Activated T-cell treated with anti-CD3 and anti-CD28 coated beads, Interleukin-2, amount 50 U/mL, for 4 hours (primary cell): ENCODE data around the gene SEMA3A. TPM values are rescaled to one million over a fixed set of nuclear protein-coding genes. Genes with fewer than 3 reads are reported as not detected.

Experiments
- ATAC-seq, 2 donors: fragments of 200-7000 bp; cut with Tn5 transposase; one replicate each; pipeline ENCODE4 v1.10.0; 2021
- DNase-seq: peaks from one replicate; pipeline ENCODE4 v3.0.0-alpha.2; 2020
- H3K27me3 Mint-ChIP-seq: one replicate; pipeline ENCODE4 v1.8.0; 2021; ENCODE audit warnings: low read depth, mixed read lengths
- H3K36me3 Mint-ChIP-seq: one replicate; pipeline ENCODE4 v1.8.0; 2022; ENCODE audit warnings: mixed read lengths; ENCODE audit not compliant: insufficient read depth
- H3K4me1 Mint-ChIP-seq: one replicate; pipeline ENCODE4 v1.8.0; 2021; ENCODE audit warnings: low read depth, mixed read lengths
- H3K4me3 Mint-ChIP-seq: one replicate; pipeline ENCODE4 v1.8.0; 2021; ENCODE audit warnings: mild to moderate bottlenecking, moderate library complexity, mixed read lengths
- H3K9me3 Mint-ChIP-seq: one replicate; pipeline ENCODE4 v1.8.0; 2021; ENCODE audit warnings: mixed read lengths
- total RNA-seq, 3 donors: library from RNA; stranded (reverse); gene quantifications; one replicate each; pipeline ENCODE4 v1.2.1, GENCODE V29; 2021

The SEMA3A gene
- total RNA-seq, 3 donors from 2014 or later: 0.03 to 0.11 (median 0.08) TPM

DNA sequence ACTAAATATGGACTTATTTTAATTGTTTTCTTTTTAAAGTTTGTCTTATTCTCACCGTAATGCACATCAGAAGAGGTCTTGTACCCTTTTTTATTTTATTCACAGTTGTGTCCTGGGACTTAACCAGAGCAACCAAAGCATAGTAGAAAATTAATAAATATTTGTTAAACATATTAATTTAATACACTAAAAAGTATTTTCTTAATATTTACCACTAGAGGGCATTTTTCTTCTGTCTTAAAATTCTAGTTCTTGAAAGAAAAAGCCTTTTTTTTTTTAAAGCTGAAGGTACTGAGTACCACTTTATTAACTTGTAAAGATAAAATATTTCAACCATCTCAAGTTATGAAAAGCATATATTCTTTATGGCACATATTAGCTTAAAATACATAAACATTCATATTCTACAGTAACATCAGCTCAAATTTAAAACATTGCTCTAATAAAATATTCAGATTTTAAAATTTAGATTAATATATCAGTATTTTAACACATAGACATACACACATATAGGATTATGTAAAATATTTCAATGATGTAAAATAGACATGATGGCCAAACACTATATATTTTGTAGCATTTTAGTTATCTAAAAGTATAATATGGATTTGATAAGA lies 260.4 kb downstream of the SEMA3A start:
- DNase-seq (no peak), ATAC-seq (no peak)
- Mint-ChIP-seq H3K4me1 (peaks cover 1% of the 10 kb centered on the region), H3K9me3 (no peaks in the 10 kb centered on the region), H3K4me3 (no peak overlapping the region), H3K27me3 (peaks cover 2% of the 10 kb centered on the region), H3K36me3 (no peaks in the 10 kb centered on the region)

GRCh38 chr7:83931968-83932367 lies 262.6 kb downstream of the SEMA3A start:
- Mint-ChIP-seq H3K4me3 (no peak overlapping the region), H3K27me3 (peaks cover 2% of the 10 kb centered on the region), H3K9me3 (no peaks in the 10 kb centered on the region), H3K36me3 (no peaks in the 10 kb centered on the region), H3K4me1 (peaks cover 1% of the 10 kb centered on the region)
- DNase-seq: no peak
- ATAC-seq: no peak

- Mint-ChIP-seq H3K4me1 (no peaks in the 10 kb centered on the region), H3K9me3 (no peaks in the 10 kb centered on the region), H3K36me3 (no peaks in the 10 kb centered on the region), H3K27me3 (no peaks in the 10 kb centered on the region), H3K4me3 (no peak overlapping the region)
- ATAC-seq (no peak), DNase-seq (no peak)
These were observed 264.3 kb downstream of the SEMA3A start for GRCh38 chr7:83930262-83930661.

GRCh38 chr7:83925860-83926259 lies 268.7 kb downstream of the SEMA3A start:
- no peaks in the 10 kb centered on the region for H3K27me3 Mint-ChIP-seq
- H3K4me1 Mint-ChIP-seq: no peaks in the 10 kb centered on the region
- ATAC-seq (no peak), DNase-seq (no peak)
- no peaks in the 10 kb centered on the region for H3K9me3 Mint-ChIP-seq
- H3K4me3 Mint-ChIP-seq: no peak overlapping the region
- H3K36me3 Mint-ChIP-seq: no peaks in the 10 kb centered on the region

GRCh38 chr7:83921941-83922607 lies 272.5 kb downstream of the SEMA3A start:
- DNase-seq (no peak), ATAC-seq (no peak)
- Mint-ChIP-seq H3K4me3 (no peak overlapping the region), H3K36me3 (no peaks in the 10 kb centered on the region), H3K4me1 (no peaks in the 10 kb centered on the region), H3K9me3 (peaks cover 3% of the 10 kb centered on the region), H3K27me3 (no peaks in the 10 kb centered on the region)

- Mint-ChIP-seq H3K4me3 (no peak overlapping the region), H3K27me3 (no peaks in the 10 kb centered on the region), H3K9me3 (peaks cover 5% of the 10 kb centered on the region), H3K4me1 (no peaks in the 10 kb centered on the region), H3K36me3 (no peaks in the 10 kb centered on the region)
- DNase-seq (no peak), ATAC-seq (no peak)
These were observed 273.2 kb downstream of the SEMA3A start for GRCh38 chr7:83921271-83921940.

DNA sequence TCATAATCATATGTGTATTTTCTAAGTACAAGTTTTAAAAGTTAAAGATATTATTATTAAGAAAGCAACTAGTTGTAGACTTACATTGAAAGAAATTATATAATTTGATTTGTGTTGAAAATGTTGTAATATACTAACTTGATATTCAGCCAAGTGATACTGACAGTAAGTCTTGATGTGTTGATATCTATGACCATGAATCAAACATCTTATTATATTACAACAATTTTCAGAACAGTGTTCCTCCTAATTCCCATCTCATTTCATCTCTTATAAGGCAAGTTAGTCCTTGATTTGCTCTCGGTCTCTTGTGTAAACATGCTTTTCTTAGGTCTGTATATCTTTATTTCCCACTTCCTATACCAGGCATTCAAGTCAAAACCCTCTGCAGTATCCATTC lies 276.4 kb downstream of the SEMA3A start:
- peaks cover 14% of the 10 kb centered on the region for H3K9me3 Mint-ChIP-seq
- DNase-seq (no peak), ATAC-seq (no peak)
- H3K36me3 Mint-ChIP-seq: no peaks in the 10 kb centered on the region
- H3K27me3 Mint-ChIP-seq: no peaks in the 10 kb centered on the region
- no peaks in the 10 kb centered on the region for H3K4me1 Mint-ChIP-seq
- no peak overlapping the region for H3K4me3 Mint-ChIP-seq

DNA sequence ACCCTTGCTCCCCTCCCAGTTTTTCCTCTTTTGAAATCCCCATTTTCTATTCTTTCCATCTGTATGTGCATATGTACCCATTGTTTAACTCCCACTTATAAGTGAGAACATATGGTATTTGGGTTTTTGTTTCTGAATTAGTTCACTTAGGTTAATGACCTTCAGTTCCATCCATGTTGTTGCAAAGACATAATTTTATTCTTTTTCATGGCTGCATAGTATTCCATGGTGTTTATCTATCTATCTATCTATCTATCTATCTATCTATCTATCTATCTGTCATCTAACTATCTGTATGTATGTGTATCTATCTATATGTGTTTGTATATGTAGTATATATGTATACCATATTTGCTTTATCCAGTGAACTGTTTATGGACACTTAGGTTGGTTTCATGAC lies 281.4 kb downstream of the SEMA3A start:
- H3K4me1 Mint-ChIP-seq: no peaks in the 10 kb centered on the region
- ATAC-seq (no peak), DNase-seq (no peak)
- H3K9me3 Mint-ChIP-seq: peaks cover 17% of the 10 kb centered on the region
- H3K4me3 Mint-ChIP-seq: no peak overlapping the region
- no peaks in the 10 kb centered on the region for H3K27me3 Mint-ChIP-seq
- no peaks in the 10 kb centered on the region for H3K36me3 Mint-ChIP-seq

GRCh38 chr7:83908526-83908925 lies 286.1 kb downstream of the SEMA3A start:
- no peak overlapping the region for H3K4me3 Mint-ChIP-seq
- no peaks in the 10 kb centered on the region for H3K4me1 Mint-ChIP-seq
- ATAC-seq: no peak
- H3K36me3 Mint-ChIP-seq: no peaks in the 10 kb centered on the region
- no peaks in the 10 kb centered on the region for H3K27me3 Mint-ChIP-seq
- DNase-seq: no peak
- peaks cover 7% of the 10 kb centered on the region for H3K9me3 Mint-ChIP-seq
